ENCODE results near the gene HSD11B1.

- TF ChIP-seq POLR2A (IDR thresholded peaks at IDR 0.05) (no peak), CTCF (IDR thresholded peaks at IDR 0.05) (no peak)
Observed at GRCh38 chr1:209705033-209705598, 470 bp downstream of the HSD11B1 start.

Data from Peyer's patch (tissue), 4 donors.